DMS153 treated with DMSO at 0.1 percent for 48 hours (cell line): Measurements from ENCODE around the gene TCIRG1.
"Not testable (repeated sequence)": the region's sequence is repeated elsewhere in the genome, so short reads cannot be mapped to it uniquely, and the experiment has no call there.

ENCODE experiments used
- DNase-seq: peaks from one replicate; lab custom pipeline; 2025; ENCODE audit not compliant: unreplicated experiment; lab: John Stamatoyannopoulos, UW

The TCIRG1 gene

GRCh38 chr11:68038718-68039525 is at the start of gene TCIRG1:
TSS of gene TCIRG1 (plus strand) at chr11:68039025. CDS start at chr11:68041272, 2,247 bp downstream.
- no peak for DNase-seq

- not testable (repeated sequence) for DNase-seq
Observed at GRCh38 chr11:67990546-67991346, 48.1 kb upstream of the TCIRG1 start.

GRCh38 chr11:67991347-67992121 is 47.3 kb upstream of the TCIRG1 start:
- DNase-seq = not testable (repeated sequence)

GRCh38 chr11:67993821-67994220 is 45.0 kb upstream of the TCIRG1 start:
- DNase-seq = peak; percentile 24

DNA sequence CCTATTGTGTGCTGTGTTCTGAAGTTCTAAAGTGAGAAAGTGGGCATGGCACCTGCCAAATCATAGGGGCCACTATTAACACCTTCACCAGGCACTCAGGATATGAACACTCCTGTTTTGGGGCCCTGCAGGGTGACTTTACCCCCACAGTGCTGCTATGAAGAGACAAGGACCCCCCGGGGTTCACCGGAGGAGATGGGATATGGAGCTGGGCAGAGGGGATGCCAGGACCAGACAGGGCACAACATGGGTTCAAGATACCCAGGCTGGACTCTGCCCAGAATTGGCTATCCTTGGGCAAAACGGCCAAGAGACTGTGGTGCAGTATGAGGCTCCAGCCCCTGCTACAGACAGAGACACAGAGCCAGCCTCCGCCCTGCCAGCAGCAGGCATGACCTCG is 44.4 kb upstream of the TCIRG1 start:
- DNase-seq = not testable (repeated sequence)

DNA sequence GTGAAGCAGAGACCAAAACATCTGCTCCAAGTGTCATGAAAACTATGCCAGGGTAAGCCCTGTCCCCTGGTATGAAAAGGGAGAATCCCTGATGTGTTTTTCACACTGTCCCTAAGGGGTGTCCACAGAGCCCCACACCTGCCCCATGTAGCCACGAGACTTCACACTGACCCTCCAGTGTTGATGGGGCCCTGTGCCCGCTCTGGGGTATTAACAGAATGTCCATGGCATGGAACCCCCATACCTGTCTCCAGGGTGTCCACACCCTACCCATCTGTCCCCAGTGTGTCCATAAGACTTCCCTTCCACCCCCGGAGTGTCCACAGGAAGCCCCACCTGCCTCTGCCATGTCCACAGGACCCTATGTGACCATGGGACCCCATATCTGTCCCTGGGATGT is 43.7 kb upstream of the TCIRG1 start:
- DNase-seq = not testable (repeated sequence)

DNA sequence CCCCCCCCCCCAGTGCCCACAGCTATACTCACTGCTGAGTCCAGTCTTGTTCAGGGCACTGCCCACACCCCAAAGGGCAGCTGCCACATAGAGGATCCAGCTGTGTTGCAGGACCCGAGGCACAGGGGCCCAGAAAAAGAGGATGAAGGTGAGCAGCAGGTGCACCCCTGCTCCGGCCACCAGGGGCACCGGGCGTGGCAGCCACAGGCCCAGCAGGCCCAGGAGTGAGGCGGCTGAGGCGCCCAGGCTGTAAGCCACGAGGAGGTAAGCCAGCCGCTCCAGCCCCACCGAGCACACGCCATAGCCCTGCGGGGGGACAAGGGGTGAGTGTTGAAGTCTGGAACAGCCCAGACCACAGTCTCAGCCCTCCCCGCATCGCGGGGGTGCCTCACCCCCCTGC is 43.2 kb upstream of the TCIRG1 start:
- DNase-seq = not testable (repeated sequence)

GRCh38 chr11:67996051-67996450 is 42.8 kb upstream of the TCIRG1 start:
- DNase-seq = no peak

DNA sequence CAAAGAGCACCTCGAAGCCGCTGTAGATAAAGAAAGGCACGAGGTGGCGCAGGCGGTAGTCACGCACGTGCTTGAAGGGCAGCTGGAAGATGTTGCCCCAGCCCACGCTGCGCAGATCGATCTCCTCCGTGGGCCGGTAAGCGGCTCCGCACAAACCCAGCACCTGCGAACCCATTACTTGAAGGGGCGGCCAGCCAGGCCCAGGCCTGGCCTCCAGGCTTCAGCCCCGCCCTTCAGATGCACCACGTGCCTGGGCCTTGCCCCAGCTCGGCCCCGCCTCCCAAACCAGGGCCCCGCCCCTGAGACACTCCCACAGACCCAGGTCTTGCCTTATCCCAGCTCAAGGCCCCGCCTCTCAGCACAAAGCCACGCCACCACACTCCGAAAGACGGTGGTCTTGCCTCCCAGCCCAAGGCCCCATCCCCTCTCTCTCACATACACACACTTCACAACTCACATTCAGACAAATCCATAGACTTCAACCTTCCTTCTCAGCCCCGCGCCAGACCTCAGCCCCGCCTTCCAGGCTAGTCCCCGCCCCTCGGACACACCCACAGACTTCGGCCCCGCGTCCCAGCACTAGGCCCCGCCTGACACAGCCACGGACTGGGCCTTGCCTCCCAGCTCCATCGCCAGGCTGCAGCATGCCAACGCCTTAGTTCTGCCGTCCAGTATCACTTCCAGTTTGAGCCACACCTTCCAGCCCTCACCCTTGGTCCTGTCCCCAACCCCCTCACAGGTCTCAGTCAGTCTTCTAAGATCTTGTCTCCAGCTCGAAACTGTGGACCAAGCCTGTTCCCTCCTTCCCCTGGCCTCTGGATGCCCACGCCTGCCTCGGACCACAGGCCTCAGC is 42.0 kb upstream of the TCIRG1 start:
- no peak for DNase-seq

DNA sequence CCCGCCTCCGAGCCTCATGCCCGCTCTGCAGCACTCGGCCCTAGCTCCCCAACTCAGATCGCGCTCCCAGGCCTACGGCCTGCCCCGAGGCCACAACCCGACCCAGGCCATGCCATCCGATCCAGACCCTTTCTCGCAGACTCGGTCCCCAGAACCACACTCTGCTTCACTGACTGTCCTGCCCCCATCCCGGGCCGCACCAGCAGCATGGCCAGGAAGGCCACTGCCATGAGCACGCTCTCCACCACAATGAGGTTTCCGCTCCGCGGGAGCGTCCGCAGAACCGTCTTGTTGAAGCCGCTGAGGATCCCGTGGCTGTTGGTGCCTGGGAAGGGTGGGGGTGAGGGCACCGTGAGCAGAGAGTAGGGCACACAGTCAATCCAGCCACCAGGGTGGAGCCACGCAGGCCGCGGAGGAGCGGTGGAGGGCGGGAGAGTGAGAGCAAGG is 41.3 kb upstream of the TCIRG1 start:
- DNase-seq = no peak

- DNase-seq = no peak
Observed at GRCh38 chr11:67998150-67999045, 40.4 kb upstream of the TCIRG1 start.

GRCh38 chr11:67999201-67999629 is 39.6 kb upstream of the TCIRG1 start:
- DNase-seq = no peak

GRCh38 chr11:67999704-68000103 is 39.1 kb upstream of the TCIRG1 start:
- no peak for DNase-seq

DNA sequence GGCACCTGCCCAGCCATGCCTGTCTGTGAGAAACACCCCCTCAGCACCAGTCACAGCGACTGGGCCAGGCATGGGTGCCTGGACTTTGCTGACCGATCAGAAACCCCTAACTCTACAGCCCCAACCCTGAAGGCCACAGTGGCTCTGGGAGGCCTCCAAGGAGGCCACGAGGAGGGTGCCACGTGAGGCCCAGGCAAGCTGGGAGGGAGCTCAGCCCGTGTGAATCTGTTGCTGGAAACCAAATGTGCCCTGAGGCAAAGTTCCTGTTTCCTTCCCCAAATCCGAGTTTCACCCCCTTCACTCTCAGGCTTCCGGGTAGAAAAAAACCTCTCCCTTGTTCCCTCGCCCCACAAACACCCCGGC is 36.3 kb upstream of the TCIRG1 start:
- DNase-seq = no peak

- peak; percentile 11 for DNase-seq
Observed at GRCh38 chr11:68002938-68003845, 35.6 kb upstream of the TCIRG1 start.

DNA sequence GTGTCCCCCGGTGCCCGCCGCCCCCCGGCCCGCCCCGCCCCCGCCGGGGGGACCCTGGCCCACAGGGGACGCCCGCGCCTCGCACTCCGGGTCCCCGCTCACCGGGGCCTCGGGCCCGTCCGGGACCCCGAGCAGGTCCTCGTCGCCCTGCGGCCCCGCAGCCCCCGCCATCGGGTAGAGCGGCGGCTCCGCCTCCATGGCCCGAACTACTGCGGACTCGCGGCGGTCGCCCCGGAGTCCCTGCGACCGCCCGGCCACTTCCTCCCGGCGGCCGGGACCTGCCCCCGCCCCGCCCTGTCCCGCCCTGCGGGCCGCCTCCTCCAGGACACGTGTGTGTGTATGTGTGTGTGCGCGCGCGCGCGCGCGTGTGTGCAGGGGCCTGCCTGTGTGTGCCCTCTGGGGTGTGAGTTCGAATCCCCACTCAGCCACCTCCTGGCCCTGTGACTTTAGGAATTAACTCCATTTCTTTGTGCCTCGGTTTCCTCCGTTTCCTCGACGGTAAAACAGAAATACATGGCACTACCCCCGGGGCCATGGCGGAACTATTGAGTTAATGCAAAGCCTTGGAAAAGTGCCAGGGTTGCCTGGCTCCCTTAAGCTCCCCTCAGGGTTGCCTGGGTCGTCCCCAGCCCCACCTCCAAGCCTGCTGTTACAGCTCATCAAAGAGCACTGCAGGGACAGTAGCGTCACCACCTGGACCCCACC is 34.8 kb upstream of the TCIRG1 start, which contains the start of gene UNC93B1:
UNC93B1 (minus strand) TSS at position 252 of the 705 bp plus-strand sequence; CDS start at position 198, 54 bp downstream.
- DNase-seq = no peak

- DNase-seq = no peak
Observed at GRCh38 chr11:68004551-68005335, 34.1 kb upstream of the TCIRG1 start.
